ENCODE data around the gene RNF44.

Gene RNF44

DNA sequence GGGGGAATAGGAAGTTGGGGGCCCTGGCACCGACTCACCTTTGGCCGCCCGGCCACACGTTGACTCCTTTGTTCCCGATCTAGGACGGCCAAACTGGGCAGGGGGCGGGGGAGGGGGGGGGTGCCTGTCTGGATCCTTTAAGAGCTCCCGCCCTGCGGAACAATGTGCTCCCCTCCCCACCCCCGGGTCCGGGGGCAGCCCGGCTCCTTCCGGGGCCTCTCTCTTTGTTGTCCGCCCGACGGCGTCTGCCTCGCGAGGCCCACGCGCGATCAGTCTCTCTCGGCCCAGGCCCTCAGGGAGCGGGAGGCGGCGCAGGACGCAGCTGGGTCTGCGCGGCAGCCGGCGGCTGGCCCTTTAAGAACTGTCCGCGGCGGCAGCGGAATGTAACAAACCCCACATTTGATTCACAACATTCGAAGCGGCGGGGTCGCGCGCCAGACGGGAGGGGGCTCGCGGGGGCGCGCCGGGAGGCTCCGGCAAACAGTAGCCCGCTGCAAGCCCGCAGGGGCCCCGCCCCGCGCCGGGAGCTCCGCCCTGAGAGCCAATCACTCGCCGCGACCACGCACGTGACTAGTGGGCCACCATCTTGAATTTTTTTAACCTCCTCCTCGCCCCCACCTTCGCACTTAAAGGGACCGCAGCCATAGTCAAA lies at the start of gene RNF44:
RNF44 (minus strand) TSS at position 501 of the 652 bp plus-strand sequence. CDS start 4,930 bp downstream, outside the sequence.
- peak; percentile 99 for DNase-seq

- no peak for DNase-seq
Observed at GRCh38 chr5:176583076-176583475, 45.9 kb upstream of the RNF44 start.

- DNase-seq = no peak
Observed at GRCh38 chr5:176581361-176581760, 44.2 kb upstream of the RNF44 start.

GRCh38 chr5:176579323-176579722 lies 42.1 kb upstream of the RNF44 start:
- DNase-seq = no peak

DNA sequence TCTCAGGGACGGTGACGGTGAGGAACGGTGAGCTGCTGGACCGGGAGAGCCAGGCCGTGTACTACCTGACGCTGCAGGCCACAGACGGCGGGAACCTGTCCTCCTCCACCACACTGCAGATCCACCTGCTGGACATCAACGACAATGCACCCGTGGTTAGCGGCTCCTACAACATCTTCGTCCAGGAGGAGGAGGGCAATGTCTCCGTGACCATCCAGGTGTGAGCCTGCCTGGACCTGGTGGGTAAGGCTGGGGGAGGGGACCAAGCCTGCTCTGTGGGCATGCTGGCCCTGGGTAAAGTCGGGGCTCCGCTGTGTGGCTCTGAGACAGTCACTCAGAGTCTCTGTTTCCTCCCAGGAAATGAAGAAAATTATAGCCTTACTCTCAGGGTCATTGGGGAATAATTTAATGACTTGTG lies 41.2 kb upstream of the RNF44 start:
- DNase-seq = peak; percentile 48

GRCh38 chr5:176577312-176578176 lies 40.3 kb upstream of the RNF44 start:
- DNase-seq = no peak

DNA sequence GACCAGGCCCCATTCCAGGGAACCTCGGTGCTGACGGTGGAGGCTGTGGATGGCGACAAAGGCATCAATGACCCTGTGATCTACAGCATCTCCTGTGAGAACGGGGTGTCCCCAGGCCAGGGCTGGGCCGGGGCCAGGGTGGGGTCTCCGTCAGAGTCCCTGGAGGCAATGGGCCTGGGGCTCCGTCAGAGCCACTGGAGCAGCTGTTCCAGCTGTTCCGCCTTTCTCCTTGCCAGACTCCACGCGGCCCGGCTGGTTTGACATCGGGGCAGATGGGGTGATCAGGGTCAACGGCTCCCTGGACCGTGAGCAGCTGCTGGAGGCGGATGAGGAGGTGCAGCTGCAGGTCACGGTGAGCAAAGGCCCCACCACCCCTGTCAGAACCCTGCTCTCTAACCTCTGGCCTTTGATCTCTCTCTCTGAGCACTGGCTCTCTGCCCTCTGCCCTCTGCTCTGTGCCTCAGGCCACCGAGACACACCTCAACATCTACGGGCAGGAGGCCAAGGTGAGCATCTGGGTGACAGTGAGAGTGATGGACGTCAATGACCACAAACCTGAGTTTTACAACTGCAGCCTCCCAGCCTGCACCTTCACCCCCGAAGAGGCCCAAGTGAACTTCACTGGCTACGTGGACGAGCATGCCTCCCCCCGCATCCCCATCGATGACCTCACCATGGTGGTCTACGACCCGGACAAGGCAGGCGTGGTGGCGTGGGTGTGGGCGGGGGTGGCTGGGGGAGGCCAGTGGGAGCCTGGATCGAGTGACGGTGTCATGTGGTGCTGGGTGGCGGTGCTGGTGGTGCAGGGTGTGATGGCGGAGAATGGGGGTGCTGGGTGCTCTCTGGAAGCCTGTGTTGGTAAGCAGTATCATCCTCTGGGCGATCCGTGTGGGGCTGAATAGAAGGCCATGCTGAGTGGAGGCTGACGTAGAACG lies 38.6 kb upstream of the RNF44 start:
- DNase-seq = no peak

GRCh38 chr5:176575066-176575465 lies 37.9 kb upstream of the RNF44 start:
- DNase-seq = no peak

- no peak for DNase-seq
Observed at GRCh38 chr5:176574297-176574591, 37.0 kb upstream of the RNF44 start.

GRCh38 chr5:176573564-176574296 lies 36.5 kb upstream of the RNF44 start:
- DNase-seq = peak; percentile 81

DNA sequence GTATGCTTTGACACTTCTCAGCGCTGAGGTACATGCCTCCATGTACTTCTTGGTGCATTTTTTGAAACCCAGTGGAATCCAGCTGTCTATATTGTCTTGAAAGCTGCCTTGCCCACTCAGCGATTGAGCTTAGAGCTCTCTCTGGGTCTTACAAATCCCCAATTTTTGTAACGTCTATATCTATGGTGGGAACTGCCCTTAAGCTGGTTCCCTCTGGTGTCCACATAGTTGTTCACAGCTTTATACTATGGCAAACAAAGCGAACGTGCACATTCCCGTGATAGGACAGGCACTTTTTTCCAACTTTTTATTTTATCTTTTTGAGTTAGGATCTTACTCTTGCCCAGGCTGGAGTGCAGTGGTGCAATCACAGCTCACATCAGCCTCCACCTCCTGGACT lies 32.8 kb upstream of the RNF44 start:
- no peak for DNase-seq

GRCh38 chr5:176568657-176569056 lies 31.5 kb upstream of the RNF44 start:
- no peak for DNase-seq

GRCh38 chr5:176565760-176566288 lies 28.6 kb upstream of the RNF44 start:
- no peak for DNase-seq

DNA sequence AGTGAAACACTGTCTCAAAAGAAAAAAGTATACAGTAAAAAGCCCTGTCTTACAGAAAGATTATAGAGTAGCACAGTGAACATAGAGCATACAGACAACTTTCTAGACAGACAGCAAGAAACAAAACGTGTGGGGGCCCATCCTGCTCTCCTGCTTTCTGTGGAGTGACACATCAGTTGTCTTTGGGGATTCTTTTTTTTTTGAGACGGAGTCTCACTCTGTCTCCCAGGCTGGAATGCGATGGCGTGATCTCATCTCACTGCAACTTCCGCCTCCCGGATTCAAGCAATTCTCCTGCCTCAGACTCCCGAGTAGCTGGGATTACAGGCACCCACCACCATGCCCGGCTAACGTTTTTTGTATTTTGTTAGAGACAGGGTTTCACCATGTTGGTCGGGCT lies 26.8 kb upstream of the RNF44 start:
- DNase-seq = no peak

DNA sequence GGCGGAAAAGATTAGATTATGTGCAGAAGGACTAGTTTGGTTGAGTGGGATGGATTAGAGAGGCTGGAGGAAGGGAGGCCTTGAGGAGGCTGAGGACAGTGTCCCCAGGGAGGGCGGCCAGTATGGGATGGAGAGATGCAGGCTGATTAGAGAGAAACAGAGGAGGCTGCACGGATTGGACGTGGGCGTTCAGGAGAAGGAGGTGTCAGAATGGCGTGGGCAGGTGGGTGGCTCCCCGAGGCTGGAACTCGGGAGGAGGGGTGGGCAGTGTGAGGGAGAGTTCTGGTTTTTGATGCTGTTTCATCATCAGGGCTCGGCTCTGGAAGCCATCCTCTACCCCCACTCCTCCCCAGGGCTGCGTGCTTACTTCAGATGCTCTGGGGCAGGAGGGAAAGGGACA lies 25.0 kb upstream of the RNF44 start:
- no peak for DNase-seq

- no peak for DNase-seq
Observed at GRCh38 chr5:176561259-176561658, 24.1 kb upstream of the RNF44 start.

GRCh38 chr5:176560364-176560763 lies 23.2 kb upstream of the RNF44 start:
- DNase-seq = no peak

DNA sequence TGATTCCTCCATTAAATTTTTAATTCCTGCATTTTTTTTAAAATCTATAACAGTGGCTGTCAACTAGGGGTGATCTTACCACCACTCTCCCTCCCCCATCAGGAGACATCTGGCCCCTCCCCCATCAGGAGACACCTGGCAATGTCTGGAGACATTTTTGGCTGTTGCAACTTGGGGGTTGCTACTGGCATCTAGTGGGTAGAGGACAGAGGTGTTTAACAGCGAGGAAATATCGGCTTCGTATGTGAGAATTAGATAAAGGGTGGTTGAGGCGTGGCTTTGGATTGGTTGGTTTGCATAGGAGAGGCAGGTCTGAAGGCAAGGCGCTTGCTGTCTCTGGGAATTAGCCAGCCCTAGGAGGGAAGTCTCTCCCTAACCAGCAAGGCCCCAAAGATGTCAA lies 22.5 kb upstream of the RNF44 start:
- DNase-seq = no peak

DNA sequence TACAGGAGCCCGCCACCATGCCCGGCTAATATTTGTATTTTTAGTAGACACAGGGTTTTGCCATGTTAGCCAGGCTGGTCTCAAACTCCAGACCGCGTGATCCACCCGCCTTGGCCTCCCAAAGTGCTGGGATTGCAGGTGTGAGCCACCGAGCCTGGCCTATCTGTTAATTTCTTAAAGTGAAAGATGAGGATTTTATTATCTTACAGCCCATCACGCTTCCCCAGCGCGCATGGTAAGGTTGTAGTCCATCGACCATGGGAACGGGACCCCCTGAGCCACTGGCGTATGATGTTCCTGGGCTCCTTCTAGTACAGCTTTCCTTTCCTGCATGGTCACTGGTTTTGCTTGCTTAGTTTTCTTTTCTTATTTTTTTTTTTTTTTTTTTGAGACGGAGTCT lies 20.6 kb upstream of the RNF44 start:
- no peak for DNase-seq

DNA sequence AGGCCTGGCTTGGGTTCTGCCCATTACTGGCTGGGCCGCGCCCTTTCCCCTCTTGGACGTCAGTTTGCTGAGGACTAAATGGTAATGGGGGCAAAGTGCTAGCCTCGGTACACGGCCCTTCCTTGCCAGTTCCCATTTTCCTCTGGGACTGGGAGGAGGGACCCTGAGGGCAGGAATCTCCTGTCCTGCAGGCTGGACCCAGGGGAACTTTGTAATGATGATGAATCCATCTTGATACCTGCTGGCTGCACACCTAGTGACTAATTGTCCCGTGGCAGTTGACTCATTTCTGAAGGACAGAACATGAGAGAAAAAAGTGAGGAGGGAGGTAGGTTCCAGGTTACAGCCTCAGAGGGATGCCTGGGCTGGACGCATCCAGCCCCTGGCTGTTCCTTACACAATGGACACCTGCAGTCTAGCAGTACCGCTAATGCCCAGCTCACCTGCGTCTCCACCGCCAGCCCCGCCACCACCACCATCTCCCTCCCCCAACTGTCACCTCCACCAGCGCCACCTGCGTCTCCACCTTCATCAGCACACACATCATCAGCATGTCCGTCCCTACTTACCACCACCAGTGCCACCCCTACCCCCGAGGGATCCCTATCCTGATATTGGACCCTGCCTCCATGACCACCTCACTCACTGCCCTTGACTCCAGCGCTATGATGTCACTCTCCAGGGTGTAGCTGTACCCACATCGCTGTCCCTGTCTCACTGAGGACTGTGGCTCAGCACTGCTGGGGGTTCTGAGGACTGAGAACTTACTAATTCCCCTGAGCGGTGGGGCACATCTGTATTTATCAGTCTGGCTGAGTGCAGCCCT lies 16.3 kb upstream of the RNF44 start:
- no peak for DNase-seq

DNA sequence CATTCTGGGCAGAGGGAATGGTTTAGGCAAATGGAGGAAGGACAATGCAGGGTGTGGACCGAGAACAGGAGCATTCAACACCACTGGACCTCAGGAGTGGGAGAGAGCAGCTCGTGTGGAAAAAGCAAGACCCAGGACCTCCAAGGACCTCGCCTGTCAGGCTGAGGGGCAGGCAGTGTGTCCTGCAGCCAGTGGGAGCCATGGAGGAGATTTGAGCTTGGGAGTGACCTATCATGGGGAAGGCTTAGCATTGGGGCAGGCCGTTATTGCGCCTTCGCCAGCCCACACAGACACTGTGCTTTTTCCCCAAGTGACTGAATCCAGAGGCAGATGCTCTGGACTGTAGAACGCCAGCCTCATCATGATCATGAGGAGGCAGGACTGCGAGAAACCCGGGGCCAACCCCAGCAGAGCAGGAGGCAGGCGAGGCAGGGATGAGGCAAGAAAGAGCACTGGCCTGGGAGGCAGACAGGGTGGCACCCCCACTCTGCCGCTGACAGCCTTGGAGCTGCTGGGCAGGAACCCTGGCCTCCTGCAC lies 15.2 kb upstream of the RNF44 start:
- no peak for DNase-seq
